Colonic mucosa (tissue), 4 donors: ENCODE results near the gene LRRFIP2. TPM values are rescaled to one million over a fixed set of nuclear protein-coding genes. Genes with fewer than 3 reads are reported as not detected.

Experiments used
- DNase-seq: peaks from one replicate; pipeline ENCODE4 v3.0.0-alpha.2; 2020
- H3K27ac ChIP-seq: fragments of 200-600 bp; one replicate; pipeline ENCODE4 v1.8.0; 2021
- H3K27me3 ChIP-seq: fragments of 200-600 bp; one replicate; pipeline ENCODE4 v1.8.0; 2021
- H3K36me3 ChIP-seq: fragments of 200-600 bp; one replicate; pipeline ENCODE4 v1.8.0; 2021
- H3K4me1 ChIP-seq: fragments of 200-600 bp; one replicate; pipeline ENCODE4 v1.8.0; 2021; ENCODE audit warnings: mild to moderate bottlenecking
- H3K4me3 ChIP-seq: fragments of 200-600 bp; one replicate; pipeline ENCODE4 v1.8.0; 2021
- H3K9ac ChIP-seq, 2 donors: one replicate each; pipeline ENCODE4 v1.7.0; 2013; ENCODE audit warnings: control low read depth in 2 of 2, low read depth in 2 of 2, low read length in 2 of 2
- H3K9me3 ChIP-seq: fragments of 200-600 bp; one replicate; pipeline ENCODE4 v1.8.0; 2021
- CTCF ChIP-seq: fragments of 200-600 bp; IDR thresholded peaks from one replicate; pipeline ENCODE4 v1.8.0; 2022; ENCODE audit warnings: antibody characterized with exemption, mild to moderate bottlenecking
- intact Hi-C: fragments of 100-400 bp; cut with DNase I; formaldehyde crosslinking; loops from one replicate; pipeline ENCODE4 v1.14.1; 2022
- total RNA-seq, 2 donors: library from RNA; stranded (reverse); fragmentation: NEBNext Ultra II Directional in 1 of 2; extraction: Animal tissue kit (Norgen Biotek cat#: 25700) in 1 of 2; gene quantifications; one replicate each; pipeline ENCODE4 v1.2.1, GENCODE V29; 2021
- donor health status: healthy.
- donor health status: DM: no; HTN: no; CAD: no.
- donor health status: DM: no; HTN: no; CAD: no.

LRRFIP2 gene
- total RNA-seq, 2 donors from 2014 or later = 87.0 to 120 TPM

GRCh38 chr3:37179144-37179967 is 5.0 kb upstream of the LRRFIP2 start:
- H3K9ac ChIP-seq = no peak overlapping the region
- no peak for TF ChIP-seq CTCF
- no peaks in the 10 kb centered on the region for H3K4me1 ChIP-seq
- no peak for DNase-seq
- intact Hi-C loops = no loop called here
- H3K27ac ChIP-seq = no peak overlapping the region
- H3K36me3 ChIP-seq = no peaks in the 10 kb centered on the region
- no peaks in the 10 kb centered on the region for H3K27me3 ChIP-seq
- no peaks in the 10 kb centered on the region for H3K9me3 ChIP-seq
- H3K4me3 ChIP-seq = no peak overlapping the region

- DNase-seq = no peak
- peak overlapping the region in 1 of 2 donors; percentile 13 for H3K9ac ChIP-seq
- no peak for TF ChIP-seq CTCF
- H3K27ac ChIP-seq = peak overlapping the region; percentile 99
- no peaks in the 10 kb centered on the region for H3K9me3 ChIP-seq
- intact Hi-C loops = no loop called here
- H3K4me3 ChIP-seq = peak overlapping the region; percentile 92
- no peaks in the 10 kb centered on the region for H3K27me3 ChIP-seq
- peaks cover 4% of the 10 kb centered on the region for H3K4me1 ChIP-seq
- no peaks in the 10 kb centered on the region for H3K36me3 ChIP-seq
These were observed 576 bp downstream of the LRRFIP2 start for GRCh38 chr3:37173806-37174205.

GRCh38 chr3:37171144-37171543 is 3.2 kb downstream of the LRRFIP2 start:
- TF ChIP-seq CTCF = no peak
- Histone ChIP-seq H3K4me3 (no peak overlapping the region), H3K27me3 (no peaks in the 10 kb centered on the region), H3K36me3 (no peaks in the 10 kb centered on the region), H3K27ac (peak overlapping the region; percentile 80), H3K4me1 (peaks cover 4% of the 10 kb centered on the region), H3K9me3 (no peaks in the 10 kb centered on the region), H3K9ac (peak overlapping the region in 1 of 2 donors; percentile 60)
- DNase-seq = peak; percentile 29
- intact Hi-C loops = no loop called here

GRCh38 chr3:37170513-37170912 is 3.9 kb downstream of the LRRFIP2 start:
- TF ChIP-seq CTCF = no peak
- H3K36me3 ChIP-seq = no peaks in the 10 kb centered on the region
- H3K27me3 ChIP-seq = no peaks in the 10 kb centered on the region
- H3K27ac ChIP-seq = peak overlapping the region; percentile 80
- peak overlapping the region in 1 of 2 donors; percentile 60 for H3K9ac ChIP-seq
- H3K9me3 ChIP-seq = no peaks in the 10 kb centered on the region
- DNase-seq = no peak
- intact Hi-C loops = no loop called here
- no peak overlapping the region for H3K4me3 ChIP-seq
- peaks cover 4% of the 10 kb centered on the region for H3K4me1 ChIP-seq

GRCh38 chr3:37170060-37170459 is 4.3 kb downstream of the LRRFIP2 start:
- TF ChIP-seq CTCF = no peak
- no peaks in the 10 kb centered on the region for H3K27me3 ChIP-seq
- H3K27ac ChIP-seq = peak overlapping the region; percentile 80
- H3K9me3 ChIP-seq = no peaks in the 10 kb centered on the region
- H3K4me1 ChIP-seq = peaks cover 4% of the 10 kb centered on the region
- intact Hi-C loops = no loop called here
- no peaks in the 10 kb centered on the region for H3K36me3 ChIP-seq
- DNase-seq = peak; percentile 53
- H3K4me3 ChIP-seq = no peak overlapping the region
- H3K9ac ChIP-seq = peak overlapping the region in 1 of 2 donors; percentile 60
